CD14-positive monocyte (primary cell): Measurements from ENCODE around the gene TXK. TPM values are rescaled to one million over a fixed set of nuclear protein-coding genes. Genes with fewer than 3 reads are reported as not detected.

ENCODE experiments used
- DNase-seq, 3 donors: peaks; one replicate each; pipeline ENCODE4 v3.0.0-alpha.2; 2011 to 2022
- H2AFZ ChIP-seq: 2 replicates; pipeline ENCODE4 v1.6.0; 2012; ENCODE audit warnings: mild to moderate bottlenecking, low read depth, low read length, inconsistent platforms; ENCODE audit not compliant: insufficient read depth, poor library complexity, severe bottlenecking
- H3K27ac ChIP-seq, 2 donors: 1 replicate in 1 of 2; 2 replicates in 1 of 2; pipeline ENCODE4 v1.5.1; 2012 to 2013; ENCODE audit warnings: low read length in 2 of 2, control low read depth in 1 of 2, inconsistent platforms in 1 of 2, low read depth in 1 of 2, mild to moderate bottlenecking in 1 of 2
- H3K27me3 ChIP-seq, 2 donors: one replicate each; pipeline versions ENCODE4 v1.6.0 to v1.6.1; 2011 to 2013; ENCODE audit warnings: low read length in 2 of 2; ENCODE audit not compliant: control insufficient read depth in 2 of 2, insufficient read depth in 2 of 2
- H3K36me3 ChIP-seq, 2 donors: replicated peaks in 1 of 2; 1 replicate in 1 of 2; 2 replicates in 1 of 2; pipeline versions ENCODE4 v1.5.1 to v1.6.1; 2012 to 2013; ENCODE audit warnings: low read length in 2 of 2, control low read depth in 1 of 2, inconsistent platforms in 1 of 2, mild to moderate bottlenecking in 1 of 2; ENCODE audit not compliant: insufficient read depth in 2 of 2, control insufficient read depth in 1 of 2
- H3K4me1 ChIP-seq, 2 donors: 1 replicate in 1 of 2; 2 replicates in 1 of 2; pipeline versions ENCODE4 v1.5.1 to v1.6.1; 2012 to 2013; ENCODE audit warnings: low read length in 2 of 2, control low read depth in 1 of 2, inconsistent platforms in 1 of 2, mild to moderate bottlenecking in 1 of 2, moderate library complexity in 1 of 2; ENCODE audit not compliant: insufficient read depth in 2 of 2, control insufficient read depth in 1 of 2
- H3K4me2 ChIP-seq: replicated peaks from 2 replicates; pipeline ENCODE3; 2012; ENCODE audit warnings: low read length, moderate library complexity, mild to moderate bottlenecking; ENCODE audit not compliant: poor library complexity, severe bottlenecking; ENCODE audit errors: extremely low read depth
- H3K4me3 ChIP-seq, 3 experiments: fragments of 200-600 bp in 1 of 3; sonication (generic) in 1 of 3; replicated peaks in 1 of 3; 1 replicate in 2 of 3; 2 replicates in 1 of 3; pipeline ENCODE4 v1.5.1; 2011 to 2013; ENCODE audit warnings: low read length in 3 of 3, mild to moderate bottlenecking in 3 of 3, control low read depth in 2 of 3, low read depth in 2 of 3, inconsistent platforms in 1 of 3, moderate library complexity in 1 of 3
- H3K79me2 ChIP-seq: 2 replicates; pipeline ENCODE4 v1.6.0; 2012; ENCODE audit warnings: mild to moderate bottlenecking, control low read depth, inconsistent platforms, low read length, moderate library complexity; ENCODE audit not compliant: insufficient read depth
- H3K9ac ChIP-seq: 2 replicates; pipeline ENCODE4 v1.6.0; 2017; ENCODE audit warnings: low read length, mild to moderate bottlenecking; ENCODE audit not compliant: insufficient read depth, poor library complexity, severe bottlenecking
- H3K9me3 ChIP-seq, 2 donors: replicated peaks in 1 of 2; 1 replicate in 1 of 2; 2 replicates in 1 of 2; pipeline versions ENCODE4 v1.5.1 to v1.6.1; 2012 to 2013; ENCODE audit warnings: low read length in 2 of 2, control low read depth in 1 of 2; ENCODE audit not compliant: control insufficient read depth in 1 of 2, insufficient read depth in 1 of 2
- H4K20me1 ChIP-seq: 2 replicates; pipeline ENCODE4 v1.6.0; 2012; ENCODE audit warnings: mild to moderate bottlenecking, low read length, control low read depth, moderate library complexity; ENCODE audit not compliant: insufficient read depth
- H3K27ac Mint-ChIP-seq, 7 donors: one replicate each; pipeline ENCODE4 v1.8.0; 2020; ENCODE audit warnings: mild to moderate bottlenecking in 7 of 7, mixed read lengths in 7 of 7, moderate library complexity in 6 of 7, inconsistent platforms in 2 of 7
- H3K27me3 Mint-ChIP-seq, 3 donors: one replicate each; pipeline ENCODE4 v1.8.0; 2021 to 2022; ENCODE audit warnings: low read depth in 3 of 3, mild to moderate bottlenecking in 3 of 3, mixed read lengths in 3 of 3, moderate library complexity in 3 of 3, inconsistent platforms in 1 of 3
- H3K36me3 Mint-ChIP-seq, 2 donors: one replicate each; pipeline ENCODE4 v1.8.0; 2020; ENCODE audit warnings: mixed read lengths in 2 of 2, inconsistent platforms in 1 of 2, mild to moderate bottlenecking in 1 of 2
- H3K4me1 Mint-ChIP-seq: one replicate; pipeline ENCODE4 v1.8.0; 2020; ENCODE audit warnings: mild to moderate bottlenecking, mixed read lengths
- H3K4me3 Mint-ChIP-seq, 2 donors: one replicate each; pipeline ENCODE4 v1.8.0; 2020; ENCODE audit warnings: mild to moderate bottlenecking in 2 of 2, mixed read lengths in 2 of 2, moderate library complexity in 1 of 2
- H3K9me3 Mint-ChIP-seq, 7 donors: one replicate each; pipeline ENCODE4 v1.8.0; 2020 to 2022; ENCODE audit warnings: mixed read lengths in 7 of 7, mild to moderate bottlenecking in 6 of 7, moderate library complexity in 6 of 7, inconsistent platforms in 2 of 7
- CTCF ChIP-seq: fragments of 200-600 bp; IDR thresholded peaks from one replicate; pipeline ENCODE4 v1.8.0; 2022; ENCODE audit warnings: antibody characterized with exemption, mild to moderate bottlenecking
- WGBS: methylation state at CpG from one replicate; pipeline ENCODE4 v1.1.5; 2013; ENCODE audit warnings: missing lambda C conversion rate; ENCODE audit not compliant: insufficient coverage; 5-methylcytosine and 5-hydroxymethylcytosine counted together
- intact Hi-C, 2 donors: fragments of 100-400 bp; cut with micrococcal nuclease; formaldehyde crosslinking; loops; one replicate each; pipeline versions ENCODE4 v1.15.0 to v1.15.1; 2023
- polyA plus RNA-seq, 3 donors: library from polyadenylated mRNA; depleted of rRNA in 1 of 3; unstranded in 2 of 3; stranded (reverse) in 1 of 3; fragments of 300-500 nt in 2 of 3; fragments of >200 nt in 1 of 3; fragmentation: Illumina TruSeq in 2 of 3; gene quantifications; 1 replicate in 2 of 3; 2 replicates in 1 of 3; pipeline ENCODE4 v1.2.3, GENCODE V29; 2012 to 2021

The TXK gene
- polyA plus RNA-seq, 3 donors = 0.13 to 0.93 (median 0.54) TPM

GRCh38 chr4:48102303-48102702 is 31.7 kb downstream of the TXK start:
- Histone ChIP-seq H3K9ac (no peak overlapping the region), H3K4me1 (no peaks in the 10 kb centered on the region), H4K20me1 (no peaks in the 10 kb centered on the region), H3K27me3 (no peaks in the 10 kb centered on the region), H3K36me3 (no peaks in the 10 kb centered on the region), H2AFZ (no peak overlapping the region), H3K79me2 (no peaks in the 10 kb centered on the region), H3K4me3 (no peak overlapping the region), H3K27ac (no peak overlapping the region), H3K4me2 (no peak overlapping the region), H3K9me3 (no peaks in the 10 kb centered on the region)
- intact Hi-C loops = no loop called here
- Mint-ChIP-seq H3K4me1 (no peaks in the 10 kb centered on the region), H3K9me3 (no peaks in the 10 kb centered on the region), H3K27ac (no peak overlapping the region), H3K27me3 (peaks cover 0 to 3% (median 2%) of the 10 kb centered on the region in 3 donors), H3K36me3 (no peaks in the 10 kb centered on the region), H3K4me3 (no peak overlapping the region)
- WGBS = no CpG with 5 or more reads among the region's 3 CpGs
- TF ChIP-seq CTCF = no peak
- no peak for DNase-seq

- H3K9me3 Mint-ChIP-seq = no peaks in the 10 kb centered on the region
- no peaks in the 10 kb centered on the region for H3K27me3 ChIP-seq
- no peak for TF ChIP-seq CTCF
- H3K4me3 ChIP-seq = no peak overlapping the region
- no peak for DNase-seq
- no peaks in the 10 kb centered on the region for H3K36me3 ChIP-seq
- H3K9me3 ChIP-seq = no peaks in the 10 kb centered on the region
- no peaks in the 10 kb centered on the region for H4K20me1 ChIP-seq
- no peak overlapping the region for H2AFZ ChIP-seq
- H3K27me3 Mint-ChIP-seq = peaks cover 0 to 2% (median 0%) of the 10 kb centered on the region in 3 donors
- no peak overlapping the region for H3K9ac ChIP-seq
- no CpG with 5 or more reads among the region's 1 CpG for WGBS
- H3K36me3 Mint-ChIP-seq = no peaks in the 10 kb centered on the region
- H3K4me1 ChIP-seq = no peaks in the 10 kb centered on the region
- H3K4me1 Mint-ChIP-seq = no peaks in the 10 kb centered on the region
- no peak overlapping the region for H3K4me3 Mint-ChIP-seq
- intact Hi-C loops = no loop called here
- H3K79me2 ChIP-seq = no peaks in the 10 kb centered on the region
- H3K4me2 ChIP-seq = no peak overlapping the region
- no peak overlapping the region for H3K27ac Mint-ChIP-seq
- no peak overlapping the region for H3K27ac ChIP-seq
Observed at GRCh38 chr4:48100256-48100655, 33.8 kb downstream of the TXK start.
